NCI-H2171 treated with DMSO at 0.1 percent for 48 hours (cell line): ENCODE data around the gene GAD2.

ENCODE experiments used
- DNase-seq: peaks from one replicate; lab custom pipeline; 2025; lab: John Stamatoyannopoulos, UW

The GAD2 gene

DNA sequence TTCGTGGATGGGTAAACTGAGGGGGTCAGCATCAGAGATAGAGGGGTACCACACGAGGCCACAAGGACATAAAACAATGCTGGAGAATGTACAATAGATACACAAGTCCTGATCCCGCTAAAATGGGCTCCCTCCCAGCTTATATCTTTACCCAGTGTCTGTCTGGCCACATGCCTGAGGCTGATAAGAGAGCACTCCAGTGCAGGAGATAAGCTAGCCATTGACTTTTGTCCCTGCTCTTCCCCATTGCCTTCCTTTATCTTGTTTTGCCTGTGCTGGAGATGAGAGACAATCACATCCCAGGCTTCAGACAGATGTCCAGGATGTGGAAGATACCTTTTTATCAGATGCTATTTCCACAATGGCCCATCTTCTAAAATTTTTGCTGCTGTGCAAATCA is 6.0 kb downstream of the GAD2 start:
- DNase-seq: no peak

GRCh38 chr10:26225322-26225721 is 8.7 kb downstream of the GAD2 start:
- DNase-seq: no peak

GRCh38 chr10:26227786-26228185 is 11.2 kb downstream of the GAD2 start:
- no peak for DNase-seq

DNA sequence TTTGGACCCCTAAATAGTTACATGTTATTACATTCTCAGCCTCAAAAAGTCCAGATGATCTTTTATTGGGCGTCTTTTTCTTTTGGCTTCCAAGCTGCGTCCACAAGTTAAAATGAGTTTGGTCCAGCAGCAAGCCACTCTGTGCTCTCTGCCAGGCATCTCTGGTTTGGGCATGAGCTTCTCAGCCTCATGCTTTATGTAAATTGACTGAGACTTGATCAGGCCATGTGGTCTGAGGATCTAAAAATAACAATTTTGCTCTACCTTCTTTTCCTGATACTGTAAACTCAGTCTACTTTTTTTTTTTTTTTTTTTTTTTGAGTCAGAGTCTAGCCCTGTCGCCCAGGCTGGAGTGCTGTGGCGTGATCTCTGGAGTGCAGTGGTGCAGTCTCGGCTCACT is 15.6 kb downstream of the GAD2 start:
- DNase-seq: no peak

DNA sequence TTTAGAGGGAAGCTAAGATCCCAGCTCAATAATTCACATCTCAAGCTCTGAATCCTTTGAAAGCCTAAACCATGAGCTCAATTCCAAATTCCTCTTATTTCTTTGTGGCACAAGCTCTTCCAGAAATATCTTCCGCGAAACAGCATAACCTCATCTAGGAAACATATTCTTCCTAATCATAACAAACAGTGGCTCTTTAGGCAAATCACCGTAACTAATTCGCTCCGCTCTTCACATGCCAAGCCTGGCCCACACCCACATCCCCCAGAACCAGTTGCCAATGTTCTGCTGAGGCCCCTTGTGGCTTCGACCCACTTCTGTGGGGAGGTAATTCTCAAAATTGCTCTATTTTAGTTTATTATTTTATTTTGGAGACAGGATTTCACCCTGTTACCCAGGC is 19.2 kb downstream of the GAD2 start:
- DNase-seq: no peak

- no peak for DNase-seq
Observed at GRCh38 chr10:26238378-26238777, 21.8 kb downstream of the GAD2 start.

- DNase-seq: peak; percentile 63
Observed at GRCh38 chr10:26242706-26243350, 26.3 kb downstream of the GAD2 start.

GRCh38 chr10:26243351-26243720 is 26.8 kb downstream of the GAD2 start:
- no peak for DNase-seq

GRCh38 chr10:26249681-26250080 is 33.1 kb downstream of the GAD2 start:
- DNase-seq: no peak

DNA sequence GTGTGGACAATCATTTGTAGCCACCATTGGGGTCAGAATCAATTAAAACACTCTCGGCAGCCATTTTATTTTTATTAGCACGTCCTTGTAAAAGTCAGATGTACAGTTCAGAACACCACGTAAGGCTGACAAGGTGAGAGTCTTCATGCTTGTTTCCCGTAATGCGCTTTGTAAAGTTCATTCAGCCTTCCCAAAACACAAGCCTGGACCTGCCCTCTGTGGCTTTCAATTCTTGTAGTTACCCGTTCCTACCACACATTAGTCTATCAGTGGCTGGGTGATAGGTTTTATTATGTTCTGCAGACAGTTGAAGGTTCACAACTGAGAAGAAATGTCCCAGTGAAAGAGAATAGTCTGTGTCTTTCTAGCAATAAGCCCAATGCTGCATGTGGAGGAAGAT is 35.4 kb downstream of the GAD2 start:
- DNase-seq: no peak

DNA sequence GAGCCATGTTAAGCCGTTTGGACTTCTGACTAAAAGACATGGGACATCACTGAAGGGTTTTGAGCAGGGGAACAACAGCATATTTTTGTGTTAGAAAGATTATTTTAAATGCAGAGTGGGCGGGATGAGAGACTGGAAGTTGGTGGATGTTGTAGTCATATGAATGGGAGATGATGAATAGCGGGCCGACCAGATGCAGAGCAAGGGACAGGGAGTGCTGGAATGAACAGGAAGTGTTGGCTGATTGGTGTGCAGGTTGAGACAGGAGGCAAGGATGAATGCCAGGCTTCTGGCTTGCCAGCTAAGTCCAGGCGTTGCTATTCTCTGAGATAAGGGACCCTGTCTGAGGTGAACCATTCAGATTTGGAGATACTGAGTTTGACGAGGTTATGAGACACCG is 38.0 kb downstream of the GAD2 start:
- DNase-seq: no peak

DNA sequence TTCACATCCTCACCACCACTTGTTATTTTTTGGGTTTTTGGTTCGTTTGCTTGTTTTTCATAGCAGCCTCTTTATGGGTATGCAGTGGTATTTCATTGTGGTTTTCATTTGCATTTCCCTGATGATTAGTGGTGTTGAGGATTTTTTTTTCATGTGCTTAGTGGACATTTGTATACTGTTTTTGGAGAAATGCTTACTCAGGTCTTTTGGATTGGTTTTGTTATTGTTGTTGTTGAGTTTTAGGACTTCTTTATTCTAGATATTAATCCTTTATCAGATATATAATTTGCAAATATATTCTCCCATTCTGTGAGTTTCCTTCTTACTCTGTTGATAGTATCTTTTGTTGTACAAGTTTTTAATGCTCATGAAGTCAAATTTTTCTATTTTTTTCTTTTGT is 42.8 kb downstream of the GAD2 start:
- DNase-seq: no peak

- DNase-seq: peak; percentile 39
Observed at GRCh38 chr10:26269754-26270153, 53.2 kb downstream of the GAD2 start.

DNA sequence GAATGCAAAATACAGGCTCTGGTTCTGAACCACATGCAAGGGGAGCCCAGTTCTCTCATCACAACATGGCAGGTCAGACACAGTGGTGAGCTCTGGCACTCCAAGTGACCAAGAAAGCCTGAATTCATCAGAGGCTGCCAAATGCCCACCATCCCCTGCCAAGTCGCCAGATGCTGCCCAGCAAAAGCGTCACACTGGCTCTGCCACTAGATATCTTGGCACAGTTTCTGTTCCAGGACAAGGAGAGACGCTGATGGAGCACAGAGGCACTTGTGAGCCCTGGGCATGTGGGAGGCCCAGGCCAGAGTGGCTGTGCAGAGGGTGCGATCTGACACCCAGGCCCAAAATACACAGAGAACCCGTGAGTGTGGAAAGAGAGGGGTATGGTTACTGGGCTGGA is 57.8 kb downstream of the GAD2 start:
- DNase-seq: no peak

GRCh38 chr10:26278295-26278694 is 61.7 kb downstream of the GAD2 start:
- DNase-seq: no peak

DNA sequence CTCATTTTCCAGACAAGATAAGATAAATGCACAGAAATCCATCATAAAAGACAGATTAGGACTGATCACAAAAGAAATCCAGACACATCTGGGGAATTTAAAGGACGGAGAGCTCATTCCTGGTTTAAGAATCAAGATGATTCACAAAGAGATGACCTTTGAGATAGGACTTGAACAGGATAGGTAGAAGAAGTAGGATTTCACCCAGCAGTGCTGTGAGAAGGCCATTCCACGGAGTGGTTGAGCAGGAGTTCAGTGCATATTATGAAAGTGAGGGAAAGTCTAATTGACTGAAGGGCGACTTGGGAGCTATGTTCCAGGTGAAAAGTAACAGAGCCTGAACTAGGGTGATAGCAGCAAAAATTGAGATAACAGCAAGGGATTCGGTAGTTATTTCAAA is 73.7 kb downstream of the GAD2 start:
- DNase-seq: no peak

DNA sequence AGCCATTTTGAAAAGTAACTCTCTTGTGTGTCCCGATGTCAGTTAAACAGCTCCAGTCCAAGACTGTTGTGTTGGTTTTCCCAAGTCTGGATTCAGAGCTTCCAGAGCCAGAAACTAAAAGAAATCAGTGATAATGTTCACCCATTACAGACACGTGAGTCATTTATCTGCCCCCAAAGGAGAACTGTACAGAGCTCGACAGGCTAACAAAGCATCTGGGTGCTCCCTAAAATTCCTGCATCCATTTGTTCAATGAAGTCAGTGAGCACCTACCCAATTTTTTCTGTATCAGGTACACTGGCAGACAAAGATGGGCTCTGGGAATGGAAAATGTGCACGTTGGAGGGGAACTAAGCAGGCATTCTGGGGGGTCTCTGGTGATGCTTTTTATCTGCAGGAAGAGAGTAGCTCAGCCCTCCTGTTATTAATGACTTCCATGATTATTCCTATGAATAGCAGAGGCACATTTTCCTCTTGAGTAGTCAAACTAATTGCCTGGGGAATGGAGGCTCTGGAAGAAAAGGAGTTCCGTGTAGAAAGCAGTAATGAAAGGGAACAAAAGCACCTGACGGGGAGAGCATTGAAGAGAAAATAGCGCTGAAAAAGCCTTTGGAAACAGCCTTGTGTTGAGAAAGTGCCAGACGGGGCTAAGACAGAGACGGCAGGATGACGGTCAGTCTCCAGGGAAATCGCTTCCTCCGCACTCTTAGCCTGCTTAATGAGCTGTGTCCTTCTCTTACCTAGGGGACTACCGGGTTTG is 75.3 kb downstream of the GAD2 start:
- DNase-seq: peak; percentile 40

DNA sequence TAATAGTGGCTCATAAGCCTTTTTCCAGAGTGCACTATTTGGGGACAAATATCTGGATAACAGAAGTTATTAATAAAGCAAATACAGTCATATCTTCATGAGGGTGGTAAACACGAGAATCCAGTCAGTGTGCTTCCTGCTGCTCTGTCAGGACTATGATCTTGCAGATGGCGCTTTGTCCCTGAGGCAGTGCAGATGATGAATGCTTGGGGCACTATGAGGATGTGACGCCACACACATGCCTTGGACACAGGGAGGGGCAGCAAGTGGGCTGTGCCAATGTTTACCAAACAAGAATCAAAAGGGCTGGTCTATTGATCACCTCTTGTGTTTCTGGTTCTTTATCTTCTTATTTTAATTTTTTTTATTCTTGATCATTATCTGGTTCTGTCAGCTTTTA is 79.8 kb downstream of the GAD2 start:
- DNase-seq: no peak

GRCh38 chr10:26300001-26300400 is 83.4 kb downstream of the GAD2 start:
- DNase-seq: no peak

- DNase-seq: no peak
Observed at GRCh38 chr10:26303366-26303765, 86.8 kb downstream of the GAD2 start.

DNA sequence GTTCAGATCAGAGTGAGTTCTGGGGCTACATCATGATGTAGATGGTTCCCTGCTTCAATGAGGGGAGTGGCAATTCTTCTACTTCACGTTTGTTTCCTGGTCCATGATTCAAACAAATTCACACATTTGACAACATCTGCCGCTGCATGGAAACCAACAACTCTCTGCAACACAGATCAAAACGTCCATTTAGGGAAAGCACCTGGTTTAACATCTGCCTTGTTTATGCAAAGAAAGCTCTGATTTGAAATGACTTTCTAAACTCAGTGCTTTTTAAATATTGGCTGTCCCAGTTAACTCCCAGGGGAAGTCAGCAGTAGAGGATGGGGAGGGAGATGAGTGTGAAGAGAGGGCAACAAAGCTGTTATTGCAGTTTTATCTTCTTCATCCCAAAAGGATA is 93.8 kb downstream of the GAD2 start:
- peak; percentile 2 for DNase-seq

DNA sequence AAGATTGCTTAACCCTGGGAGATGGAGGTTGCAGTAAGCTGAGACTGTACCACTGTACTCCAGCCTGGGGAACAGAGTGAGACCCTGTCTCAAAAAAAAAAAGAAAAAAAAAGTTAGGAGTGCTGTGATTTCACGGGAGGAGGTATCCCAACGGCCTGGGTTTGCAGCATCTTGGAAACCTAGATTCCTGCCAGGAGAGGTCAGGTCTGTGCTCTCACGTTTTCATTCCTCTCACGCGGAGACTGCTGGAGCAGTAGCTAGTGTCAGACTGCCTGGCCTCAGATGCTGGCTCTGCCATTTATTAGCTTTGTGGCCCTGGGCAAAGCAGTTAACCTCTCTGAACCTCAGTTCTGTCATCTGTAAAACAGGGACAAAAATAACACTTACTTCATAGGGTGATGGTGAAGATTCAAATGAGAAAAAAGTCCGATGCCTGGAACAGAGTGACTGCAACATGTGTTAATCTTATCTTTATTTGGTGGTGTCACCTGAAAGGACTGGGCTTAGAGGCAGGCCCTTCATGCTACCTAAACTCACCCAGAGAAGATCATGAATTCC is 94.9 kb downstream of the GAD2 start:
- DNase-seq: no peak

DNA sequence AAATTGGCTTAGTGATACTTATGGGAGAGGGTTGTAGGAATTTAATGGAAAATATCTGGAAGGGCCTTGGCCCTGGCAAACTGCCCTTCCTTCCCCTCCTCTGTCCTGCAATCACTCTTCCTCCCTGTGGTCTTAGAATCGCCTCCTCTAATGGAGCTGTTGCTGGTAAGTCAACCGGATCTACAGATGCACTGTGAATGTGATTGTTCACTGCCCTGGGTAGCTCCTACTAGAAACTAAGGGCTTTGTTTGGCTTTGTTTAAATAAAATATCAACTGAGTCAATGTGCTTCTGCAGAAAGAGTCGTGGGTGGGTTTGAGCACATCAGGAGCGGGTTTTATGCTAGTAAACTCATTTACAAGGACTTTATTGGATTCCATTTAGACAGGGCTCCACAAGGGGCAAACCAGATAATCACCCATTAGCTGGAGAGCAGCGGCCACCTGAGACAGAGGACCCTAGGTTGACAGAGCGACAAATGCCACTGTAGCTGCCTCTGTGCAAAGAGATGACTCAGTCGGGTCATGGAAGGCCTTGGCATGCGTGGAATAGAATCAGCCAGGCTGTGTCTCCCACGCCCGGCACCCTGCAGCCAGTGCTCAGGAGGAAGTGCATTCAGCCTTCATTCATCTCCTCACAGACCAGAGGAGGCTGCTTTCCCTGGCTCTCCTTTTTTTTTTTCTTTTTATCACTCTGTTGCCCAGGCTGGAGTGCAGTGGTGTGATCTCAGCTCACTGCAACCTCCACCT is 97.9 kb downstream of the GAD2 start:
- DNase-seq: no peak
